C4-2B (cell line): ENCODE data around the gene API5.

Experiments
- H3K27ac ChIP-seq: fragments of 450-650 bp; 2 replicates; pipeline ENCODE4 v1.5.1; 2017
- ZFX ChIP-seq: fragments of 450-650 bp; IDR thresholded peaks from 2 replicates; pipeline ENCODE4 v1.6.1; 2017
- TF ChIP-seq, protein P1 (sequence below): fragments of 450-650 bp; conservative IDR thresholded peaks from 2 replicates; pipeline ENCODE4 v1.5.1; 2017; ENCODE audit warnings: mild to moderate bottlenecking

Gene API5

GRCh38 chr11:43282607-43283440, 29.0 kb upstream of the API5 start:
- peak overlapping the region; percentile 20; the same call in 1 of the 2 replicates for H3K27ac ChIP-seq
- TF ChIP-seq ZFX, result no peak
- TF ChIP-seq, protein P1, sequence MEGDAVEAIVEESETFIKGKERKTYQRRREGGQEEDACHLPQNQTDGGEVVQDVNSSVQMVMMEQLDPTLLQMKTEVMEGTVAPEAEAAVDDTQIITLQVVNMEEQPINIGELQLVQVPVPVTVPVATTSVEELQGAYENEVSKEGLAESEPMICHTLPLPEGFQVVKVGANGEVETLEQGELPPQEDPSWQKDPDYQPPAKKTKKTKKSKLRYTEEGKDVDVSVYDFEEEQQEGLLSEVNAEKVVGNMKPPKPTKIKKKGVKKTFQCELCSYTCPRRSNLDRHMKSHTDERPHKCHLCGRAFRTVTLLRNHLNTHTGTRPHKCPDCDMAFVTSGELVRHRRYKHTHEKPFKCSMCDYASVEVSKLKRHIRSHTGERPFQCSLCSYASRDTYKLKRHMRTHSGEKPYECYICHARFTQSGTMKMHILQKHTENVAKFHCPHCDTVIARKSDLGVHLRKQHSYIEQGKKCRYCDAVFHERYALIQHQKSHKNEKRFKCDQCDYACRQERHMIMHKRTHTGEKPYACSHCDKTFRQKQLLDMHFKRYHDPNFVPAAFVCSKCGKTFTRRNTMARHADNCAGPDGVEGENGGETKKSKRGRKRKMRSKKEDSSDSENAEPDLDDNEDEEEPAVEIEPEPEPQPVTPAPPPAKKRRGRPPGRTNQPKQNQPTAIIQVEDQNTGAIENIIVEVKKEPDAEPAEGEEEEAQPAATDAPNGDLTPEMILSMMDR, result peak; percentile 96

- no peak for TF ChIP-seq ZFX
- TF ChIP-seq, protein P1, result no peak
- no peak overlapping the region for H3K27ac ChIP-seq
Observed at GRCh38 chr11:43285826-43286225, 26.0 kb upstream of the API5 start.

GRCh38 chr11:43289368-43289767, 22.4 kb upstream of the API5 start:
- H3K27ac ChIP-seq, result no peak overlapping the region
- TF ChIP-seq, protein P1, result no peak
- no peak for TF ChIP-seq ZFX

DNA sequence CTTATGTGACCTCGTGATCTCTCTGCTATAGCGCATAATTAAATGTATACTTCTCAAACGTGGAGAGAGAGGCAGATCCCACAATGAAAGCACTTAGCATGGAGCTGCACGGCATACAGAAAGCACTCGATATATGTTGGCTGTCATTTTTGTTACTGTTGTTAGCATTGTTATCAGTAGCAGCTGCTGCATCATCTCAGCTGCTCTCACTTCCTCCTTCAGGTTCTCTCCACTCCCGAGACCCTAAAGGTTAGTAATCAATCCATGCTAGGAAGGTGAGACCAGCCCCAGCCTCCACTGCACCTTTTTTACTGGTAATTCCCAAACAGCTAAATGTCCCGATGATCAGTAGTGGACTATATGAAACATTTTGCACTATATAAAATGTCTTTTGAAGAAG, 13.4 kb upstream of the API5 start:
- TF ChIP-seq, protein P1, result no peak
- no peak for TF ChIP-seq ZFX
- no peak overlapping the region for H3K27ac ChIP-seq

DNA sequence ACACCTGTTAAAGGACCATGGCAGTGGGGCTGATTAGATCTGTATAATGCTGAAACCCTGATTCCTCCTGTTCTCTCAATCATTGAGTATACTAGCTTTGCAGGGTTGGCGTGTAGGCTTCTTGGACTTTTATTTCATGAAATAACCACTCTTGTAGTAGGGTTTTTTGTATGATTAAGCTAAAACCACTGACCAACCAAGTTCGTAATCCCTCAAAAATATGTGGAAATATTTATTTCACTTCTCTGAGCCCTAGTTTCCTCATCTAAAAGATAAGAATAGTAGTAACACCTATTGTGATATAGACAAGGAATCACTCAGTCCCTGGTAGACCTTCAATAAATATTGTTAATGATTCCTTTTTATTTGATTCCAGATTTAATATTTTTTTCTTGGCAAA, 4.2 kb downstream of the API5 start:
- TF ChIP-seq ZFX, result no peak
- TF ChIP-seq, protein P1, result no peak
- no peak overlapping the region for H3K27ac ChIP-seq

- H3K27ac ChIP-seq, result no peak overlapping the region
- TF ChIP-seq, protein P1, result no peak
- no peak for TF ChIP-seq ZFX
Observed at GRCh38 chr11:43316451-43316850, 4.7 kb downstream of the API5 start.

DNA sequence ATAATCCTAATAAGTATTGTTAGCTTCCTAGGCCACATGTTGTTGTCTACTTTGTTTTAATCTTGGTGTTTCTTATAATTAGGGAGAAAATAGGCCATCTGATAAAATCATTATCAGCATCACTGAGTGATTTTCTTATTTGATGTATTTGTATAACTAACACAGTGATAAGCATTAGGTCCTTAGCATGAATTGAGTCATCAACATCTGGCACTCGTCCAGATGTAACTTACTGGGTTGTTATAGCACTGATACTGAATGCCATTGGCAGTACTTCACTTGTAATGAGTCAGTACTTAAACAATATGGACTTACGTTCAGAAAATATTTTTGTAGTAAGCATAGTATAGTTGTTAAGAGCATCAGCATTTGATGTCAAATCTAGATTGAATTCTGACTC, 16.2 kb downstream of the API5 start:
- TF ChIP-seq, protein P1, result no peak
- TF ChIP-seq ZFX, result no peak
- H3K27ac ChIP-seq, result no peak overlapping the region
